Mucosa of stomach (tissue), 1 donor: ENCODE measurements around the gene KCNN4.

Source experiments
- H3K27me3 ChIP-seq: one replicate; pipeline ENCODE4 v1.7.0; 2013; ENCODE audit warnings: mild to moderate bottlenecking, low read length; ENCODE audit not compliant: control insufficient read depth, insufficient read depth
- H3K36me3 ChIP-seq: one replicate; pipeline ENCODE4 v1.7.0; 2013; ENCODE audit warnings: low read length; ENCODE audit not compliant: control insufficient read depth, insufficient read depth
- H3K4me1 ChIP-seq: one replicate; pipeline ENCODE4 v1.7.0; 2013; ENCODE audit warnings: mild to moderate bottlenecking, low read length; ENCODE audit not compliant: control insufficient read depth, insufficient read depth
- H3K4me3 ChIP-seq: one replicate; pipeline ENCODE4 v1.7.0; 2013; ENCODE audit warnings: low read length
- H3K9ac ChIP-seq: one replicate; pipeline ENCODE4 v1.7.0; 2013; ENCODE audit warnings: mild to moderate bottlenecking, low read length, moderate library complexity
- H3K9me3 ChIP-seq: one replicate; pipeline ENCODE4 v1.7.0; 2013; ENCODE audit warnings: mild to moderate bottlenecking, low read length, moderate library complexity; ENCODE audit not compliant: control insufficient read depth
- donor health status: Pancreatic carcinoma.

KCNN4 gene

DNA sequence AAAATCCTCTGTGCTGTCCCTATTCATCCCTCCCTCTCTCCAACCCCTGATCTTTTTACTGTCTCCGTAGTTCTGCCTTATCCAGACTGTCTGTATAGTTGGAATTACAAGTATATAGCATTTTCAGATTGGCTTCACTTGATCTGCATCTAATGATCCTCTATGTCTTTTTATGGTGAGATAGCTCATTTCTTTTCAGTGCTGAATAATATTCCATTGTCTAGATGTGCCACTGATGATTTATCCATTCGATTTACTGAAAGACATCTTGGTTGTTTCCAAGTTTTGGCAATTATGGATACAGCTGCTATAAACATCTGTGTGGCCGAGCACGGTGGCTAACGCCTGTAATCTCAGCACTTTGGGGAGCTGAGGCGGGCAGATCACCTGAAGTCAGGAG is 45.8 kb downstream of the KCNN4 start:
- peaks cover 36% of the 10 kb centered on the region for H3K36me3 ChIP-seq
- H3K4me1 ChIP-seq: peaks cover 25% of the 10 kb centered on the region
- H3K27me3 ChIP-seq: no peaks in the 10 kb centered on the region
- H3K4me3 ChIP-seq: no peak overlapping the region
- H3K9ac ChIP-seq: no peak overlapping the region
- H3K9me3 ChIP-seq: no peaks in the 10 kb centered on the region

DNA sequence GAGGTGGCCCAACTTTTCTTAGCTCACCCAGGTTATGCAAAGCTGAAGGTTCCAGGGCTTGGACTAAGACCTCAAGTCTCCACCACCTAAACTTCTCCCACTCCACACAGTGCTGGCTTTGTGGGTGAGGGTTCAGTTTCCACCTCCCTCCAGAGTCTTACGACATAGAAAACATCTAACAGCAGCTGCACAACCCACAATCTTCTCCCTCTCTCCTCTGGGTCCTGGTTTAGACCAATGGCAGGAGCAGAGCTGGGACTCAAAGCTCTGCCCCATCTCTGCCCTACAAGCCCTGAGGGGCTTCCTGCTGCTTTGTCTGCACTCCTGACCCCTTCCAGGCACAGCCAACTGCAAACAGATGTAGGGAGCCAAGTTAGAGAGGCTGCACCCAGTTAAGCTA is 48.9 kb downstream of the KCNN4 start:
- no peaks in the 10 kb centered on the region for H3K9me3 ChIP-seq
- H3K9ac ChIP-seq: no peak overlapping the region
- no peaks in the 10 kb centered on the region for H3K27me3 ChIP-seq
- H3K36me3 ChIP-seq: peaks cover 36% of the 10 kb centered on the region
- H3K4me3 ChIP-seq: no peak overlapping the region
- H3K4me1 ChIP-seq: no peaks in the 10 kb centered on the region

DNA sequence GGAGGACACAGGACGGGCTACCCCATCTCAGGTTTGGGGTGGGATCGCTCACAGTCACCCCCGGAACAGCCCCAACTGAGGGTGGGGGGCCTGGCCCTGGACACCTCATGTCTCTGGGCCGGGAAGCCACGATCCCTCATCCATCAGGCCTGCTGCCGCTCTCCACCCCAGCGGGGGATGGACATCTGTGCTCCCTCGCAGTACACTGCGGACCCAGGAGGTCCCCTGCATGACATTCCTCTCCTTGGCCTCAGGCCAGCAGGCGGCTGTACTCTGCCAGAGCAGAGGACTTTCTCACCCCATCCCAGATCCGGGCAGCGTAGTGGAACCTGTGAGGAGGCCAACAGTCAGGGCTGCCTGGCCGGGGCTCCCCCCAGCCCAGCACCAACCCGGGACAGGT is 49.4 kb downstream of the KCNN4 start:
- no peak overlapping the region for H3K4me3 ChIP-seq
- no peaks in the 10 kb centered on the region for H3K27me3 ChIP-seq
- H3K9me3 ChIP-seq: no peaks in the 10 kb centered on the region
- H3K9ac ChIP-seq: no peak overlapping the region
- no peaks in the 10 kb centered on the region for H3K4me1 ChIP-seq
- H3K36me3 ChIP-seq: peaks cover 36% of the 10 kb centered on the region

DNA sequence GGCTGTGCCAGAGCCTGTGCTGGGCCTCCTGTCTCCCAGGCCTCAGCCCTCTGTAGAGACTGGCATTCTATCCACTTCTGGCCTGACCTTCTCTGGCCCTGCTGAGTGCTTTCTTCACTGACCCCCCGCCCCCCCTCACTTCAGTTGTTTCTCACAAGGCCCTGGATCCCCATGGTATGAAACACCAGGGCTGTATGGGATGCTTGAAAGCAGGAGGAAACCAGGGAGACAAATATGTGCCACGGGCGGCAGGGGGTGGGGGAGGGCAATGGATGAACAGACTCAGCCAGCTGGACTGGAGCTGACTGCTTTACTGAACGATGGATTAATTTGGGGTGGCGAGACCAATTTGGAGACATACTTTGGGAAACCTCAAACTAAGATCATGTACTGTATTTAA is 50.9 kb downstream of the KCNN4 start:
- H3K9me3 ChIP-seq: no peaks in the 10 kb centered on the region

DNA sequence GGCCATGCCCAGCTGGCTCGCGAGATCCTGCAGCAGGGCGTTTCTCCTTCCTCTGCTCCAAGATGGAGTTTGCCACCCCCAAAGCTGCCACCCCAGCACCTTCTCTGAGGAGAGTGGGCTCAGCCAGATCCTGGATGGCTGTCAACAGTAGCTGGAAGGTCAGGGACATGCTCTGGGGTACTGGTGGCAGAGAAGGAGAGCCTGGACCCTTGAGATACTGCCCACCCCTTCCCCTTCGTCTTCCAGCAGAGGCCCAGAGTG is 53.2 kb downstream of the KCNN4 start:
- Histone ChIP-seq H3K4me1 (no peaks in the 10 kb centered on the region), H3K36me3 (peaks cover 22% of the 10 kb centered on the region), H3K27me3 (no peaks in the 10 kb centered on the region), H3K9ac (no peak overlapping the region), H3K9me3 (no peaks in the 10 kb centered on the region), H3K4me3 (no peak overlapping the region)

More for the DNA sequence above, 50.9 kb downstream of the KCNN4 start:
- no peak overlapping the region for H3K9ac ChIP-seq
- no peaks in the 10 kb centered on the region for H3K4me1 ChIP-seq
- no peaks in the 10 kb centered on the region for H3K27me3 ChIP-seq
- H3K4me3 ChIP-seq: no peak overlapping the region
- H3K36me3 ChIP-seq: peaks cover 36% of the 10 kb centered on the region

GRCh38 chr19:43726736-43727592 is 53.8 kb downstream of the KCNN4 start:
- H3K36me3 ChIP-seq: peaks cover 21% of the 10 kb centered on the region
- H3K27me3 ChIP-seq: no peaks in the 10 kb centered on the region
- H3K4me1 ChIP-seq: no peaks in the 10 kb centered on the region
- H3K4me3 ChIP-seq: no peak overlapping the region
- no peak overlapping the region for H3K9ac ChIP-seq
- no peaks in the 10 kb centered on the region for H3K9me3 ChIP-seq

DNA sequence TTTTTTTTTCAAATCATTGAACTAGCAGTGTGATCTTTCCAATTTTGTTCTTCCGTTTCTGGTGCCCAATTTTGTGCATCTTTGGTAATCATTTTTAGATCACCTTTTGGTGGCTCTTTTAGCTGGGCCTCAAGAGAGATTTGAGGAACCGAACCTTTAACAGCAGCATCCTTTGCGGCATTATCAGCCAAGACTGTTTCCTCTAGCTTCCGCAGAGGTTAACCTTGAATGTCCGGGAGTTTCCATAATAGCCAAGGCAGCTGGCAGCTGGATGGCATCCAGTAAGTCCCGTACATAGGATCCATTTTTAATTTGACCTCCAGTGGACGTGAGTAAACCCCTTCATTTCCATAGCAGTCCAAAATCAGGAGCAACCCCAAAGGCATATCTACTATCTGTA is 55.3 kb downstream of the KCNN4 start:
- H3K4me3 ChIP-seq: no peak overlapping the region
- H3K9ac ChIP-seq: no peak overlapping the region
- no peaks in the 10 kb centered on the region for H3K27me3 ChIP-seq
- peaks cover 9% of the 10 kb centered on the region for H3K36me3 ChIP-seq
- H3K9me3 ChIP-seq: no peaks in the 10 kb centered on the region
- no peaks in the 10 kb centered on the region for H3K4me1 ChIP-seq

- Histone ChIP-seq H3K27me3 (no peaks in the 10 kb centered on the region), H3K4me3 (no peak overlapping the region), H3K9me3 (no peaks in the 10 kb centered on the region), H3K4me1 (no peaks in the 10 kb centered on the region), H3K9ac (no peak overlapping the region), H3K36me3 (peaks cover 9% of the 10 kb centered on the region)
Measured at GRCh38 chr19:43724896-43725295, 55.9 kb downstream of the KCNN4 start.

GRCh38 chr19:43723588-43723987 is 57.2 kb downstream of the KCNN4 start:
- Histone ChIP-seq H3K9ac (no peak overlapping the region), H3K4me1 (no peaks in the 10 kb centered on the region), H3K36me3 (peaks cover 4% of the 10 kb centered on the region), H3K27me3 (no peaks in the 10 kb centered on the region), H3K4me3 (no peak overlapping the region), H3K9me3 (no peaks in the 10 kb centered on the region)

DNA sequence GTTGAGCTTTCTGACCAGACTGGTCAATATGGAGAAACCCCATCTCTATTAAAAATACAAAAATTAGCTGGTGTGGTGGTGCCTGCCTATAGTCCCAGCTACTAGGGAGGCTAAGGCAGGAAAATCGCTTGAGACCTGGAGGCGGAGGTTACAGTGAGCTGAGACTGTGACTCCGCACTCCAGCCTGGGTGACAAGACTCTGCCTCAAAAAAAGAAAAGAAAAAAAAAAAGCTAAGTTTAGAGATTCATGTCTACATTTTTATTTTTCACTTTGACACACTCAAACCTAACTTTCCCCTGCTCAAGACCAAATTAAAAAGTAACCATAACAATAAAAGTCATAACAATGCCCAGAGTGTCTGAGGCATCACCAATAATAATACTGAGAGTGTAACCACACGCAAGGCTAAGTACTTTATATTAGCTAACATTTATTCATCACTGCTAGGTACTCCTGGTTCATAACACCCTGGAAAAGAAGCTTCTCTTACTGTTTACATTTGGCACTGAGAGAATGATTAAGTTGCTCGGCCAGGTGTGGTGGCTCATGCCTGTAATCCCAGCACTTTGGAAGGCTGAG is 59.2 kb downstream of the KCNN4 start:
- Histone ChIP-seq H3K9me3 (no peaks in the 10 kb centered on the region), H3K27me3 (peaks cover 4% of the 10 kb centered on the region), H3K4me1 (no peaks in the 10 kb centered on the region), H3K9ac (no peak overlapping the region), H3K4me3 (no peak overlapping the region), H3K36me3 (no peaks in the 10 kb centered on the region)

DNA sequence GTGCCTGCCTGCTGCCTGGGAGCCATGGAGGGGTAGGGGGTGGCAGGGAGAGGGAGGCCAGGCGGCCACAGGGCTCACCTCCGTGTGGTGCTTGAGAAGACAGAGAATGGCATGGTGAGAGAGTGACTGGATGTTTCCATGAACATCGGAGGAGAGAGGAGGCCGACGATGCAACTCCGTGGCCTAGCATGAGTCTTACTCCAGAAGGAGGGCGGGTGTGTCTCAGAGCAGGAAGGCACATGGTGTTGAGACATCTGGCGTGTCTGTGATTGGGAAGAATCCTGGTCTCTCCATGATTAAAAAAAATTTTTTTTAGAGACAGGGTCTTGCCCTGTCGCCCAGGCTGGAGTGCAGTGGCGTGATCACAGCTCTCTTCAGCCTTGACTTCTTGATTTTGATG is 59.8 kb downstream of the KCNN4 start:
- no peaks in the 10 kb centered on the region for H3K36me3 ChIP-seq
- peaks cover 4% of the 10 kb centered on the region for H3K27me3 ChIP-seq
- no peaks in the 10 kb centered on the region for H3K4me1 ChIP-seq
- no peak overlapping the region for H3K4me3 ChIP-seq
- H3K9me3 ChIP-seq: no peaks in the 10 kb centered on the region
- no peak overlapping the region for H3K9ac ChIP-seq

- no peak overlapping the region for H3K9ac ChIP-seq
- H3K4me1 ChIP-seq: no peaks in the 10 kb centered on the region
- H3K9me3 ChIP-seq: no peaks in the 10 kb centered on the region
- no peak overlapping the region for H3K4me3 ChIP-seq
- no peaks in the 10 kb centered on the region for H3K36me3 ChIP-seq
- H3K27me3 ChIP-seq: peaks cover 4% of the 10 kb centered on the region
Measured at GRCh38 chr19:43719918-43720317, 60.9 kb downstream of the KCNN4 start.
